Measurements from ENCODE around the gene CAMK2G.
A peak's percentile ranks its signal among the peaks of the same experiment; 100 is the strongest.
"Not testable (repeated sequence)": the region's sequence is repeated elsewhere in the genome, so short reads cannot be mapped to it uniquely, and the experiment has no call there.

CAMK2G gene

DNA sequence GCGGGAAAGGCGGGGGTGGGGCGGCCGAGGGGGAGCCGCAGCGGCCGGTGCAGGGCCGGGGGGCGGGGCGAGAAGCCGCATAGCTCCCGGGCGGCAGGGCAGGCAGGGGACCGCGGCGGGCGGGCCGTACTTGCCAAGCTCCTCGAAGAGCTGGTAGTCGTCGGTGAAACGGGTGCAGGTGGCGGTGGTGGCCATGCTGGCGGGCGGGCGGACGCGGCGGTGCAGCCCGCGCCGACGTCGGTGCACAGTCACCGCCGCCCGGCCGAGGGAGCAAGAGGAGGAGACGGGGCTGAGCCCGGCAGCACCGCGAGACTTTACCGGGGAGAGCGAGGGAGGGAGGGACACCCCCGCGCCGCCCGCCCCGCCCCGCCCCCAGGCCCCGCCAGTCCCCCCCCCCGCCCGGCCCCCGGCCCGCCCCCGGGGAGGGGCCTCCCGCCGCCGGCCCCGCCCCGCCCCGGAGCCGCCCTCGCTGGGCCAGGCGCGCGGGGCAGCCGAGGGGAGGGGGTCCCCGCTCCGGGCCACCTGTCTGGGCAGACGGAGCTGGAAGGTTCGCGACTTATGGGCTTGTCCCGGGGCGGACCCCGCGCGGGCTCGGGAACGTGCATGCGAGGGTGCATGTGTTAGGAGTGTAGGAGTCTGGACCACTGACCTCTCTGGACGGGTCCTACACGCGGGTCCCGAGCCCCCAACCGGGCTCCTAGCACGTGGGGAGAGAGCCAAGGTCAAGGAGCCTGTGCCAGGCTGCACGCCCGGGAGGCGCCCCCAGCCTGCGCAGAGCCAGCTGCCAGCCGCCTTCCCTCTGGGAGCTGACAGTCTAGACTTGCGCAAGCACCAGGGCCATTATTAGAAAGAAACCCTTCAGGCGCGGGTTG, at the start of gene CAMK2G:
TSS of gene CAMK2G (minus strand) at position 289 of the 872 bp plus-strand sequence. CDS start at position 195, 94 bp downstream.
- DNase-seq: peak; percentile 39

DNA sequence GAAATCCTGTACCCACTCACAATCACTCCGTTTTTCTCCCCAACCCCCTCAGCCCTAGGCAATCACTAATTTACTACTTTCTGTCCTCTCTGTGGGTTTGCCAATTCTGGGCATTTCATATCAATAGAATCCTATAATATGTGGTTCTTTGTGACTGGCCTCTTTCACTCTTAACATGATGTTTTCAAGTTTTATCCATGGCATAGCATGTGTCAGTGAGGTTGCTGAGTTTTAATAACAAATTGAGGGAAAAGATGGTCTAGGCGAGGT, 48.4 kb upstream of the CAMK2G start:
- no peak for DNase-seq

DNA sequence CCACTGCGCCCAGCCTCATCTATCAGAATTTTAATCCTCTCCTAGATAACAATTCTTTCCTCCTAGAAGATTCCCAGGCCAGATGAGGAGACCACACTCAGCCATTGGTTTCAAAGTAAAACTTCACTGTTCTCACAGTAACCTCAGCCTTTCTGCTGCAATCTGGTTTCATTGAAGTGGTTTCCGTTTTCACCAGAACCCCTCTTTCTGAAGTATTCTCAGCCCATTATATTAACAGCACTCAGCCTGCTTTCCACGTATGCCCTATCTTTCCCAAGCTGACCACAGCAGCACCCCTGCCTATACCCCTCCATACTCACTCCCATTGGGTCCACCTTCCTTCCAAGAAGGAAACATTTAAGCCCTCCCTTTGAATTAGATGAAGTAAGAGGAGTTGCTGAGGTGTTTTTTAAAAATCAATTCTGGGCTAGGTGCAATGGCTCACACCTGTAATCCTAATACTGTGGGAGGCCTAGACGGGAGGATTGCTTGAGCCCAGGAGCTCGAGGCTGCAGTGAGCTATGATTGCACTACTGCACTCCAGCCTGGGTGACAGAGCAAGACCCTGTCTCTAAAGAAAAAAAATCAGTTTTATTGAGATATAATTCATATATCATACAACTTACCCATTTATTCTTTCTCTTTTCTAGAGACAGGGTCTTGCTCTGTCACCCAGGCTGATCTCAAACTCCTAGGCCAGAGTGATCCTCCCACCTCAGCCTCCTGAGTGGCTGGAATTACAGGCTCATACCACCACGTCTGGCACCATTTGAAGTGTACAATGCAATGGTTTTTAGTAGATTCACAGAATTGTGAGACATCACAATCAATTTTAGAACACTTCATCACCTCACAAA, 47.9 kb upstream of the CAMK2G start:
- no peak for DNase-seq

DNA sequence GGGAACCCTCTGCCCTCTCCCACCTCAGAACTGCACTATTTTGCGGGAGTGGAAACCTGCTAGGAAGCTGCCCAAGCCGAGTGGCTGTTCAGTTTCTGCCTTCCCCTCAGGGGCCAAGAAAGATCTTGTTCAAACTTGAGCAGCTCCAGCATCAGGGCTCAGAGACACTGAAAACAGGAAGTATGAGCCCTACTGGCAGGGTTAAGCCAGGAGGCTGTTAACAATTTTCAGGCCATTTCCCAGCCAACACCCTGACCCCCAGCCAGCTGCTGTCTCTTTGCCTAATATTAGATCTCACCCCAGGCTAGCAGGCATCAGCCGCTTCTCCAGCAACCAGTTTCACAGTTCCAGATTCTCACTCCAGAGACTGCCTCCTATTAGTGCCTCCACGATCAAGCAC, 45.7 kb upstream of the CAMK2G start:
- DNase-seq: no peak

DNA sequence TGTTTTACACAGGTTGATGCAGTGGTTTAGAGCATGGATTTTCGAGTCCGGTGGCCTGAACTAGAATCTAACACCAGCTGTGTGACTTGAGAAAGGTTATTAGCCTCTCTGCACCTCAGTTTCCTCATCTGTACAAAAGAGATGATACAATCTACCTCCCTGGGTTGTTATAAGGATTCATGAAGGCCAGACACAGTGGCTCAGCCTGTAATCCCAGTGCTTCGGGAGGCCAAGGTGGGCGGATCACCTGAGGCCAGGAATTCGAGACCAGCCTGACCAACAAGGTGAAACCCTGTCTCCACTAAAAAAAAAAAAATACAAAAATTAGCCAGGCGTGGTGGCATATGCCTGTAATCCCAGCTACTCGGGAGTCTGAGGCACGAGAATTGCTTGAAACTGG, 45.1 kb upstream of the CAMK2G start:
- not testable (repeated sequence) for DNase-seq

DNA sequence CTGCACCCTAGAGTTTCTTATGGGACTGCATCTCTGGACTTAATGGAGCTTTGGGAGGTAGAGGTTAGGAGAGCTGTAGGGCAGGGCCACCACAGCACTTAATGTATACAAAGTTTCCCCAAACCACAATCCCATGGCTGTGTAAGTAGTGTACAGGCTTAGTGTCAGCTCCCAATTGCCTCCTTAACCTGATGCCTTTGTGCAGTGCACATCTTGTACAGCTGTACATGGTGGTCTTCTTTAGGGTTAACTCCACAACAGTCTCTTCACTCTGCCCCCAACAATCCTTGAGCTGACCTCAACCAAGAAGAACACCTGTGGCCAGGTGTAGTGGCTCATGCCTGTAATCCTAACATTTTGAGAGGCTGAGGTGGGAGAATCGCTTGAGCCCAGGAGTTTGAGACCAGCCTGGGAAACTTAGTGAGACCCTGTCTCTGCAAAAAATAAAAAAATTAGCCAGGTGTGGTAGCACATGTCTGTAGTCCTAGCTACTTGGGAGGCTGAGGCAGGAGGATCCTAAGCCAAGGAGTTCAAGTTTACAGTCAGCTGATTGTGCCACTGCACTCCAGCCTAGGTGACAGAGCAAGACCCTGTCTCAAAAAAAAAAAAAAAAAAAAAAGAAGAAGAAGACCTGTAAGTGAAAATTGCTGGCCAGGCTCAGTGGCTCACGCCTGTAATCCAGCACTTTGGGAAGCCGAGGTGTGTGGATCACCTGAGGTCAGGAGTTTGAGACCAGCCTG, 43.4 kb upstream of the CAMK2G start:
- DNase-seq: no peak

DNA sequence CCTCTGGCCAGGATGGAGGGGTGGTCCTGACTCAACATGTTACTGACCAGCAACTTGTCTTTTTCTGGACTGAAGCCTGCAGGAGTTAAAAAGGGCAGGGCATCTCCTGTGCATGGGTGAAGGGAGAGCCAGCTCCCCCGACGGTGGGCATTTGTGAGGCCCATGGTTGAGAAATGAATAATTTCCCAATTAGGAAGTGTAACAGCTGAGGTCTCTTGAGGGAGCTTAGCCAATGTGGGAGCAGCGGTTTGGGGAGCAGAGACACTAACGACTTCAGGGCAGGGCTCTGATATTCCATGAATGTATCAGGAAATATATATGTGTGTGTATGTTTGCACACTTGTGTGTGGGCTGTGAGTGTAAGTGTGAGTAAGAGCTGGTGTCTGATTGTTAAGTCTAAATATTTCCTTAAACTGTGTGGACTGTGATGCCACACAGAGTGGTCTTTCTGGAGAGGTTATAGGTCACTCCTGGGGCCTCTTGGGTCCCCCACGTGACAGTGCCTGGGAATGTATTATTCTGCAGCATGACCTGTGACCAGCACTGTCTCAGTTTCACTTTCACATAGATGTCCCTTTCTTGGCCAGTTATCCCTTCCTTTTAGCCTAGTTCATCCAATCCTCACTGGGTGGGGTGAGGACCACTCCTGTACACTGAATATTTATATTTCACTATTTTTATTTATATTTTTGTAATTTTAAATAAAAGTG, 42.6 kb upstream of the CAMK2G start:
- no peak for DNase-seq

DNA sequence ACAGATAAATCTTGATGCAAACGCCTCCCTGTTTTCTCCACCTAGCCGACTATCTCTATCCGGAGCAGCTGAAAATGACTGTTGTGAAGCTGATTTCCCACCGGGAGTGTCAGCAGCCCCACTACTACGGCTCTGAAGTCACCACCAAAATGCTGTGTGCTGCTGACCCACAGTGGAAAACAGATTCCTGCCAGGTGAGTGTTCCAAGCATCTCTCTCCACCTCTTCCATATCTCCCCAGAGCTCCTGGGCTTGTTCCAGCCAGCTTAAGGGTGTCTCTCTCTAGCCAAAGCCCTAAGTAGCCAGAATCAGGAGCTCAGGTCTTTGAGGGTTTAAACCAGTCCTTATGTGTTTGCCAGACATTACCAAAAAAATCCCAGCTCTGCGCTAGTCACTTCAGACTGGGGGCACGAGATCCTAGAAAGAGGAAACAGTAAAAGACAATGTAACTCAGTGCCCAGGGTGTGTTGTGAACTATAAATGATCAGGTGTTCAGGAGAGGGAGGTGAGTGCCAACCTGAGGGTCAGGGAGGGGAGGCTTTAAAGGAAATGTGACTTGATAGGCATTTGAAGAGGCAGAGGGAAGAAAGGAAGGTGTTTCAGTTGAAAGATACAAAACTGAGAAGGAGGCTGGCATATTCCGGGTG, 41.0 kb upstream of the CAMK2G start:
- DNase-seq: no peak

DNA sequence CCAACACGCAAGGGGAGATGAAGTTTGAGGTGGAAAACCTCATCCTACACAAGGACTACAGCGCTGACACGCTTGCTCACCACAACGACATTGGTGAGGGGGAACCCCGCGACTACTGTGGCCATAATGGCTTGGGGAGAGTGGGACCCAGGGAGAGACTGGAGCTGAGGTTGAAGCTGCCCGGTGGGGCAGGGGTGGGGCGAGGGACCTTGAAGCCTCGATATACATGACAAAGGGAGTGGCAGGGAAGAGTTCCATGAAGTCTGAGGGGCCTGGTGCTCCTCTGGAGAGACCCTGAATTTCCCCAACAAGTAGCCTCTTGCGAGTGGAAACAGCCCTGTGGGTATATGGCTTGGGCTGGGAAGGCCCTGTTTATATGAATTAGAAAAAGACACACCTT, 39.7 kb upstream of the CAMK2G start:
- no peak for DNase-seq

DNA sequence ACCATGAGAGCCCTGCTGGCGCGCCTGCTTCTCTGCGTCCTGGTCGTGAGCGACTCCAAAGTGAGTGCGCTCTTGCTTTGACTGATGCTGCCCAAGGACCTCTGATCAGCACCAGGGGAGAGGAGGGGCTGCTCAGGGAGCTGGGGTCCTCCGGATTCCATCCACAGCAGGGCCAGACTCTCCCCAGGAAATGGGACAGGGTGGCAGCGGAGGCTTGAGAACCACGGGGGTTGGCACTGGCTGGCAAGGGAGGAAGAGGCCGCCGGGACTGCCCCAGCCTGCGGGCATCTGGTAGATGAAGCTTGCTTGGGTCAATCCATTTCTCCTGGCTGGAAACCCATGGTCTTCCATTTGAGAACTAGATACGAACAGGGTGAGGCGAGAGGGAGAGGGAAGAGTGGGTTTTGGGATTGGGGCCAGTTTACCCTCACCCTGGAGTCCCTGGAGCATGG, 37.2 kb upstream of the CAMK2G start:
- no peak for DNase-seq

DNA sequence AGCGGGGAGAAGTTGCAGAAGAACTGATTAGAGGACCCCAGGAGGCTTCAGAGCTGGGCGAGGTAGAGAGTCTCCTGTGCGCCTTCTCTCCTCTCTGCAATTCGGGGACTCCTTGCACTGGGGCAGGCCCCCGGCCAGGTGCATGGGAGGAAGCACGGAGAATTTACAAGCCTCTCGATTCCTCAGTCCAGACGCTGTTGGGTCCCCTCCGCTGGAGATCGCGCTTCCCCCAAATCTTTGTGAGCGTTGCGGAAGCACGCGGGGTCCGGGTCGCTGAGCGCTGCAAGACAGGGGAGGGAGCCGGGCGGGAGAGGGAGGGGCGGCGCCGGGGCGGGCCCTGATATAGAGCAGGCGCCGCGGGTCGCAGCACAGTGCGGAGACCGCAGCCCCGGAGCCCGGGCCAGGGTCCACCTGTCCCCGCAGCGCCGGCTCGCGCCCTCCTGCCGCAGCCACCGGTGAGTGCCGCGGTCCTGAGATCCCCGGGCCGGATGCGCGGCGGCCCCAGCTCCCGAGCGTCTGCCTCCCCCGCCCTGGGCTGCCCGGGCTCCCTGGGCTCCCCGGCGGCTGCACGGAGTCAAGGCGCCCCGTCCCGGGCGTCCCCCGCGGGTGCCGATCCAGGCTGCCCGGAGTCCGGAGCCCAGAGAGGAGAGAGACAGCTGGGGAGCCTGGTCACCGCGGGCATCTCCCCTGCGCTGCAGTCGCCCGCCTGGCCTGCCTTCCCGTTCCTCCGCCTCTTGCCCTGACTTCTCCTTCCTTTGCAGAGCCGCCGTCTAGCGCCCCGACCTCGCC, 36.6 kb upstream of the CAMK2G start, which contains the start of gene PLAU:
TSS of gene PLAU (plus strand) at position 369 of the 789 bp plus-strand sequence. CDS start 424 bp downstream, outside the sequence.
- no peak for DNase-seq

DNA sequence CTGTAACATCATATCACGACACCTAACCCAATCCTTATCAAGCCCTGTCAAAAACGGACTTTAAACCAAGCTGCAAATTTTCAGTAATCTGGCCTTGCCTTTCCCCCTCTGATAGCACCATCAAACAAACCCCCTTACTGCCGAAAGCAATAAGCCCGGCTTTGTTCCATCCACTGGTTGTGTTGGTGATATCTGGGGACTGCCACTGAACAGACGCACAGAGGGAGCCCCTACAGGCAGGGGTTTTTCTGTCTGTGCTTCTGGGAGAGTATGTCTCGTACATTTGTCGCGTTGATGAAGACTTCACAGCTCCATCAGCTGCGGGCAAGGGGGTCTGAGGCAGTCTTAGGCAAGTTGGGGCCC, 36.0 kb upstream of the CAMK2G start:
- no peak for DNase-seq

DNA sequence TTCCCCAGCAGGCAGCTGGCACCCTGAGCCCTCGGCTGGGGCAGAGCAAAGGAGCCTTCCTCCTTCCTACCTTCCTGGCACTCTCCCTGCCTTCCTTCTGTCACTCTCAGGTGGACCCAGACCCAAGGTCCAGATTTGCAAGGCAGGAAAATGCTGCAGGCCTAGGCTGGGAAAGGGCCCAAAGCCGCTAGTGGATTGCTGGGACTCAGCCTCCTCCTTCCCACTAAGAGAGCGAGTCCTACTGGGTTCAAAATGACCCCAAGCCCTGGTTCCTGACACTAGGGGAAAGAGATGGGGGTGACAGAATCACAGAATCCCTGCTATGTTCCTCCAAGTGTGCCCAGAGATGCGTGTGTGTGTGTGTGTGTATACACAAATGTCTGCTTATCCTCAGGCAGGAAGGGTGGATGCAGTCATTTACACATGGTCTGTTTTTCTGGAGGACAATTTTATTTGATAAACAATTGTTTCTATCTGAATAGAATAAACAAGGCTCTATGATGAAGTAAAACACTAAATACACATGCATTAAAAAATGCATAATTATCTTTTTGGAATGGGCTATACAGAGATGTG, 35.3 kb upstream of the CAMK2G start:
- DNase-seq: no peak

DNA sequence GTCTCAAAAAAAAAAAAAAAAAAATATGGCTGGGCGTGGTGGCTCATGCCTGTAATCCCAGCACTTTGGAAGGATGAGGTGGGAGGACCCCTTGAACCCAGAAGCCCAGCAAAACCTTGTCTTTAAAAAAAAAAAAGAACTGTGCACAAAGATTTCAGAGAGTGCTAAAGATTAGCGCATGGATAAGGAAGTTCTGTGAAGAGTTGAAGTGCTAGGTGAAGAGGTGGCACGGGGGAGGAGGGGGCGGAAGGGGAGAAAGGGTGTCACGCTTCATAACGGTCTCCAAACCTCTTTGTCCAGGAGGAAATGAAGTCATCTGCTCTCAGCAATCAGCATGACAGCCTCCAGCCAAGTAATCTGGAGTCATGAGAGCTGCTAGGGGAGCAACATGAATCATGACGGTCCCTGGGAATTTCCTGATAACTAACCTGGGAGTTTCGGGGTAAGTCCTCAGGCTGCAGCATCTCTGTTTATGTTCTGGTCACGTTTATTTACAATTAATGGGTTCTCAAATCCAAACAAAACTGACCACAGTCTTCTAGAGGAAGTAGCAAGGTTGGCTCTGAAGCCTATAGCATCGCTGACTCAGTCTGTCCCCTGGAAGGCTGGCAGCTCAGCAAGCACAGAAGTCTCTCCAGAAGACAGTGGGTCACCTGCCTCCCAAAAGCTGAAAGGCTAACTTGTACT, 34.6 kb upstream of the CAMK2G start:
- no peak for DNase-seq

DNA sequence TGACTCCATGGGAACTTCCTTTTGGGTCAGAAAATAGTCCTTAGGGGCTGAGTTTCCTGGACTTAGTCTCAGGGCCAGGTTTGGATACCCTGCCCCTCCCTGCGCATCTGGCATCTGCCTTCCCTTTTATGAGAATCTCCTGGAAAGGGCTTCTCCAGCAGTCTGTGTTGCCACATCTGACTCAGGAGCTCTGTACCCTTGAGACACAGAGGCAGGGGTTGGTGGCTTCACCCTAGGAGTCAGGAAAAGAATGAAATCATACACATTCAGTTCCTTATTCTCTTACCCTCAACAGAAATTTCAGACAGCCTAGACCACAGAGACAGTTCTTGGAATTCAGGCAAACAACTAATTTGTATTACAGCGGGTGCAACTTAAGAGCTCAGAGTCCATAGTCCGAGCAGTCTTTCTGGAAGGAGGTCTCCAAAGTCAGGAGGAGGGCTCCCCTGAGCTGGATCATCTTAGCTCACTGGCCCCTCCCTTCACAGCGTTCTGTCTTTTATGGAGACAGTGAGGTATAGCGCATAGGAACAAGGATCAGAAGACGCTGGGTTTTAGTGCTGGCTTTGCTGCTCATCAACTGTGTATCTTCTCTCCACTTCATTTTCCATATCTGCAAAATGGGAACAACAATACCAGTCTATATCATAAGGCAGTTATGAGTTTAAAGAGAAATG, 33.6 kb upstream of the CAMK2G start:
- DNase-seq: no peak

DNA sequence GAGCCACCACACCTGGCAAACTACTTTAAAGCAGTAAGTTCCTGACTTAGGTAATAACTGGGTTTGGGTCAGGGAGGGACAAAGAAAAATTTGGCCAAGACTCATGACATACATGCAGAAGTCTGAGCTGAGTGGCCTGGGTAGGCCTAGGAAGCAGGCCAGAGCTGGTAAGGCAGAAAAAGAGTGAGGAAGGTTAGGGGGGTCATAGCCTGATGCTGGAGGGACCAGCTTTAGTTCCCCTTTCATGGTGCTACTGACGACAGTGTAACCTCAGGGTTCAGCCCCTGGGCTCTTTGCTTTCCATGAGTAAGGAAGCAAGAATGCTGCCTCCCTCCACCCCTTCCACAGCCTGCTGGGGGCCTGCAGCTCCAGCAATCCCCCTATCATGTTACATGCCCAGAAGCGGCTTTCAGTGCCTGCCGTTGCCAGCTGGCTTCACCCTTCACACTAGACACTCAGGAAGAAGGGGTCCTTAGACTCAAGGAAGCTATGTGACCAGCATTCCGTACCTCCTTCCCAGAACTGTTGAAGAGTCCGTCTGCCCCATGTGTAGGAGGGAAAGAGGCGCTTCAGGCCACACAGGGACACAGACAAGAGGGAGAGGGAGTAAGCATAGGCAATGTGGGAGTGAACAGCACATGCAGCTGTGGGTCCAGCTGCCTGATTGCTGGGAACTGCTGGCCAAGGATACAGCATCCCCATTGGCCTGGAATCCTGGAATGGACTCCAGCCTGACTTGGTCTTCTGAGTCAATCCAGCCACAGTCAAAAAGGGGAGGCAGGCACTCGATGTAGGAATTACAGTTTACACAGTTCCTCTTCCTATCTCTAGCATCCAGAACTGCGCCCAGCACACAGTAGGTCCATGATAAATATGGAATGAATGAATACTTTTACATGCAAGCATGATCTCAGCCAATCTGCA, 32.4 kb upstream of the CAMK2G start:
- DNase-seq: no peak

DNA sequence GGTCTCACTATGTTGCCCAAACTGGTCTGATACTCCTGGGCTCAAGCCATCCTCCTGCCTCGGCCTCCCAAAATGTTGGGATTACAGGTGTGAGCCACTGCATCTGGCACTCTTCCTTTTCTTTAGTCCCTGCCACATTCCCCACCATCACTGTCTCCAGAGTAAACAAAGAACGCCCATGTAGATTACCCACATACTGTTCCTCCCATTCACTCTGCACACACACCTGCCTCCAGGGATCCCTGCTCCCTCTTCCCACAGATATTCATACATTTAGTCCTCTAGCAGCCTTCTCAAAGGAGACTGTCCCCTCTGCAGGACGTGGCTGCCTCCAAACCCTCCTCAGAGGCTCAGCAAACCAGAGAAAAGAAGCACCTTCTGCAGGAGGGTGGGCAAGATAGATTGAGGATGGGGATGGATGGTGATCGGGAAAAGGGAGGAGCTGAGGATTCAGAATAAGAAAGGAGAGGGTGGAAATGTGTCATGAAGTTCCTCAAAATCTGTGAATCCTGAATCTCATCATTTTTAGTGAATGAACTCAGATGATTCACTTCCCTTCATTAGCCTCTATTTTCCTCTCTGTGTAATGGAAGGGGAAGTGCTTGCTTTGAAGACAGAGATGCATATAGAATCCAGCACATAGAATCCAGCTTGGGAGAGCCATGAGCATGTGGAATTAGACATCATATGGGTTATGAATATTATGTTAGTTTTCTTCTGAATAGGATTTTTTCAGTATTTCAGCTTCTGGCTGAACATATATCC, 31.1 kb upstream of the CAMK2G start:
- no peak for DNase-seq

DNA sequence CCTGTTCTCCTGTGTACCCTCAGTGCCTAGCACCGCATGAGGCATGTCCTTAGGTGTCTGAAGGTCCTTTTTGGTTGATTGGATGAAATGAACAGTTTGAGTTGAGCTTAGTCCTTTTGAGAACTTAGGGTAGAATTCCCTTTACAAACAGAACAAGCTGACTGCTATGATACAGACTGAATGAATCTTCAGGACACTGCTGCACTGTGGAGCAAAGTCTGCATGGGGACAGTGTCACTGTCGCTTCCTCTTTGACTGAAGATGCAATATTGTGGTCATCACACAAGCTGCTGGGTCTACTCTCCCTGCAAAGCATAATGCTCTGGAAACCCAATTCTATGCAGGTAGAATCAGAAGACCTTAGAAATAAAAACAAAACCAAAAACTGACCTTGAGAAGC, 28.0 kb upstream of the CAMK2G start:
- DNase-seq: no peak
